GM12892 (cell line): ENCODE measurements around the gene TMEM238.

Experiments
- DNase-seq: peaks from one replicate; pipeline ENCODE4 v3.0.0; 2011; ENCODE audit not compliant: insufficient read length
- FAIRE-seq: peaks from 2 replicates; lab custom pipeline; 2011; peaks lifted over from hg19 to GRCh38; lab: Jason Lieb, UNC
- POLR2A ChIP-seq: IDR thresholded peaks from 2 replicates; pipeline ENCODE4 v1.6.1; 2011; ENCODE audit warnings: low read depth, low read length, control low read depth
- POLR2AphosphoS5 ChIP-seq: IDR thresholded peaks from 2 replicates; pipeline ENCODE4 v1.6.1; 2011; ENCODE audit warnings: low read depth, low read length, control low read depth
- TAF1 ChIP-seq: IDR thresholded peaks from 2 replicates; pipeline ENCODE4 v1.6.1; 2011; ENCODE audit warnings: low read depth, mild to moderate bottlenecking, control low read depth, low read length, borderline replicate concordance

Gene TMEM238

GRCh38 chr19:55373306-55373992 is 10.6 kb downstream of the TMEM238 start:
- DNase-seq = no peak
- no peak for FAIRE-seq
- no peak for TF ChIP-seq POLR2A
- TF ChIP-seq POLR2AphosphoS5 = no peak
- no peak for TF ChIP-seq TAF1

DNA sequence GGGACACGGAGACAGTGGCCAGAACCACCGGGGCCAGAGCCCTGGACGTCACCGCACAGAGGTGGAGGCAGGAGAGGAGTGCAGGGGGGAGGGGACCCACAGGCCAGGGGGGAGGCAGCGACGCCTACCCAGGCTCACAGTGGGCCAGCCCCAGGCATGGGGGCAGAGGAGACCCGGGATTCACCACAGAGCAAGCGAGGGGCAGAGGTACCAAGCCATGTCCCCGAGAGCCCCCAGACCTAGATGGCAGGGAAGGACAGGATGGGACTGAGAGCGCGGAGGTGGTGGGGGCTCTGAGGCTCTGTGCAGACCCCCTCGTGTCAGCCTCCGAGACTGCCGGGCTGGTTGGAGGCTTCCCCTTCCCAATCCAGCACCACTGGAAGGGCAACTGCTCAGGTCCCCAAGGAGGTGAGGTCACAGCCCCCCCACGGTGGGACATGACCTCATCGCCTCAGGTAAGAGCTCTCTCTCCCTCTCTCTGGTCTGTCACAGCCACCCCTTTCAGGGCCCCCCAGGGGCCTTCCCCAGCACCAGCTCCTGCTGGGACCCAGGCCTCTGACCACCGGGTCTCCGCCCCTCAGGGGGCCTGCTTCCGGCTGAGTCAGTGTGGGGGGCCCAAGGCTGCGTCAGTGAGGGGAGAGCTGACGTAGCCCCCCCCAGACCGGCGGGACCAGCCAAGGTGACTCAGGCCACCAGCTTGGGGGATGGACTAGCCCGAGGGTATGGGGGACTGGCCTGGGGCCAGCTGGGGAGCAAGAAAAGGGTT is 11.6 kb downstream of the TMEM238 start:
- DNase-seq (no peak), FAIRE-seq (no peak)
- no peak for TF ChIP-seq TAF1

DNA sequence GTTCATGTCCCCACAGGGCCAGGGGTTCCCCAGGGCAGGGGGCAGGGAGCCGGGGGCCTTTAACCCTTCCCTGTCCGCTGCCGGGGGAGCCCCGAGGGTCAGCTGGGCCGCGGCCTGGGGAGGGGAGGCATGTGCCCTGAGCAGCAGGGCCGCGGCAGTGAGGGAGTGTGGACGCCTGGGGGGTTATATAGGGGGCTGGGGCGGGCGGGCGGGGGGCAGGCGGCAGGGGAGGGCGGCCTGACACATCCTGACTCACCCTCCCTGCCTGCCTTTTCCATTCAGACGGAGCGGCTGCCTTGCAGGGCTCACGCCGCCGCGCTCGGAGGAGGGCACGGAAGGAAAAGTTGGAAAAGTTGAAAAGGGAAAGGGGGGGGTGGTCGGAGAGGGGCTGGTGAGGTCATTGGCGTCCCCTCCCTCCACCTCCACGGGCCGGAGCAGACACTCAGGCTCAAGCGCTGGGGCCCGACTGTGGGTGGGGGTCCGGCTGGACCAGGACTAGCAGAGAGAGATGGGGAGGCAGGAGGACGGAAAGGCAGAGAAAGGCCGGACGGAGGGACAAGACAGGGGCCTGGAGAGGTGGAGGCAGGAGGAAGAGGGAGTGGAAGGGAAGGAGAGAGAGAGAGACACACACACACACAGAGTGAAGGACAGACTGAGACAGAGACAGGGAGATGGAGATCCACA is 13.6 kb downstream of the TMEM238 start, which contains the start of gene IL11:
TSS of gene IL11 (minus strand) at position 159 of the 684 bp plus-strand sequence. CDS start at position 6, 153 bp downstream.
- FAIRE-seq (no peak), DNase-seq (no peak)
- TF ChIP-seq TAF1 = no peak
- TF ChIP-seq POLR2AphosphoS5 = no peak
- no peak for TF ChIP-seq POLR2A

DNA sequence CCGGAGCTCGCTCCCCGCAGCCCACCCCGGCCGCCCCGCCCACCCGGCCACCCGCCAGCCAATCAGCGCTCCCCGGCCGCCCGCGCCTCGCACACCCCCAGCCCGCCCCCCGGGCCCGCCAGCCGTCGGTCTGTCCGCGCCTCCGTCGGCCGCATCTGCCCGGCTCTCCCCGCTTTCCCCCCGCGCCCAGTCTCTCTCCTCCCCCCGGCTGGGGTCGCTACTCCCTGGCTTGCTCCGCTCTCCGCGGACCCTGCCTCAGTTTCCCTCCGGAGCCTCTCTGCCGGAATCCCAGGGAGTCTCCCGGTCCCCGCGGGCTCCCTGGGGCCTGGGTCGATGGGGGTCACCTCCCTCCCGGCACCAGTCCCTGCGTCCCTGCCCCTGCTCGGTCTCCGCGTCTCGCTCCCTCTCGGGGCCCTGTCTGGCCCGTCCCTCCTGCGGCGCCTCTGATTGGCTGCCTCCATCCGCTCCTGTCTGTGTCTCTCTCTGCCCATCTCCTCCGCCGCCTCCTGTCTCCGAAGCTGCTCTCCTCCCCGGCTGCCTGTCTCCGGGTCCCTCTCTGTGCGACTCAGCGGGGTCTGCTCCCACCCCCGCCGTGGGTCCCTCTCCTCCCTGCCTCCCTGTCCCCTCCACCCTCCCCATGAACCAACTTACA is 14.3 kb downstream of the TMEM238 start:
- FAIRE-seq (no peak), DNase-seq (peak; percentile 70)
- TF ChIP-seq POLR2AphosphoS5 = no peak
- TF ChIP-seq TAF1 = no peak
- TF ChIP-seq POLR2A = no peak

DNA sequence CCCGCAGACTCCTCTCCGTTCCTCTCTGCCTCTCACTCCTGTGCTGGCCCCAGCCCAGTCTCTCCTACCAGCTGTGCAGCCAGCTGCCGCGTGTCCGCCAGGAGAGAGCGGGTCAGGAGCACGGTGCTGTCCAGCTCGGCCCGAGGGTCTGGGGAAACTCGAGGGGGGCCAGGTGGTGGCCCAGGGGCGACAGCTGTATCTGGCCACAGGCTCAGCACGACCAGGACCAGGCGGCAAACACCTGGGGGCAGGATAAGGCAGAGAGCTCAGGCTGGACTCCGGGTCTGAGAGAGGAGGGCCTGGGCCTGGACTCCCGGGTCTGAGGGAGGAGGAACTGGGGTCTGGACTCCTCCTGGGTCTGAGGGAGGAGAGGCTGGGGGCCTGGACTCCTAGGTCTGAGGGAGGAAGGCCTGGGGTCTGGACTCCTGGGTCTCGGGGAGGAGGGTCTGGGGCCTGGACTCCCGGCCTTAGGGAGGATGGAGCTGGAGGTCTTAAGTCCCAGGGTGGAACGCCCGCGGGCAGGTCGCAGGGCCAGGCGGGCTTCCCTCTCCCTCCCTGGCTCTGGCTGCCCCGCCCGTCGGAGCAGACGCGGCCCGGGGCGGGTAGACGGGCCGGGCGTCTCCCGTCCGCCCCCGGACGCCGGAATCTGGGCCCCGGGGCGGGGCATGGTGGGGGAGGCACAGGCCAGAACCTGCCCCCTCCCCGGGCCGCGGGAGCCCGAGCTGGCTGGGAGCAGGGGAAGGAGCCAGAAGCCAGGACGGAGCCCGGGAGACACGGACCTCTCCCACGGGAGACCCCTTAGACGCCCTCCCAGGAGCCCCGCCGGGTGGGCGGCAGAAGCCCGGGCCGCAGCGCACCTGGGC is 15.2 kb downstream of the TMEM238 start:
- DNase-seq (no peak), FAIRE-seq (no peak)
- TF ChIP-seq TAF1 (no peak), POLR2AphosphoS5 (no peak), POLR2A (no peak)

- FAIRE-seq (no peak), DNase-seq (no peak)
- TF ChIP-seq TAF1 (no peak), POLR2AphosphoS5 (no peak), POLR2A (no peak)
Measured at GRCh38 chr19:55368106-55368505, 16.0 kb downstream of the TMEM238 start.

DNA sequence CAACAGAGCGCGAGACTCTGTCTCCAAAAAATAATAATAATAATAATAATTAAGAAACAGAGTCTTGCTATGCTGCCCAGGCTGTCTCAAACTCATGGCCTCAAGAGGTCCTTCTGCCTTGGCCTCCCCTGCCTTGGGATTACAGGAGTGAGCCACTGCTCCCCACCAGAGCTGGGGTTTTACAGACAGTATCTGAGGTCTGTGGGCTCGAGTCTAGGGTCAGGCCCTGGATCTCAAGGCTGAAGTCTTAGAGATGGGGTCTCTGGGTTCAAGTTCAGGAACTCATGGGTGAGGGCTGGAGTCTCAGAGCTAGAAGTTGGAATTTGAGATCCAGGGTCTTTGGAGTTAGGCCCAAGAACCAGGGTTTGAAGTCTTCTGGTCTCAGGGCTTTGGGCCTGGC is 17.3 kb downstream of the TMEM238 start:
- DNase-seq (no peak), FAIRE-seq (no peak)
- TF ChIP-seq TAF1 (no peak), POLR2AphosphoS5 (no peak), POLR2A (no peak)

GRCh38 chr19:55365964-55366363 is 18.1 kb downstream of the TMEM238 start:
- TF ChIP-seq TAF1 = no peak
- TF ChIP-seq POLR2A = no peak
- no peak for TF ChIP-seq POLR2AphosphoS5
- no peak for FAIRE-seq
- no peak for DNase-seq

DNA sequence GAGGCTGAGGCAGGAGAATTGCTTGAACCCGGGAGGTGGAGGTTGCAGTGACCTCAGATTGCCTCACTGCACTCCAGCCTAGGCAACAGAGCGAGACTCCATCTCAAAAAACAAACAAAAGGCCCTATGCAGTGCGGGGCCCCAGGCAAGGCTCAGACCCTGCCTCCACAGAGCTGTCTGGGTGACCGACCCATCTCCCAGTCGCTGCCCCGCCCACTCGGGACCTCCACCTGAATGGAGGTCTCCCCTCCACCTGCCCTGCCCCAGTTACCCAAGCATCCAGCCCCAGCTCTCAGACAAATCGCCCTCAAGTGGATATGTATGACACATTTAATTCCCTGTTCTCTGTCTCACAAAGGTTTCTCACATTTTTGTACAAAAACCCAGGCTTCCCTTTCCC is 18.8 kb downstream of the TMEM238 start:
- DNase-seq (no peak), FAIRE-seq (no peak)
- TF ChIP-seq POLR2A (no peak), POLR2AphosphoS5 (no peak), TAF1 (no peak)

- DNase-seq = no peak
- no peak for FAIRE-seq
- TF ChIP-seq TAF1 (no peak), POLR2A (no peak), POLR2AphosphoS5 (no peak)
Measured at GRCh38 chr19:55362990-55363716, 20.9 kb downstream of the TMEM238 start, which contains the start of gene GARIN5B. Gene GARIN5B, minus strand, starts transcription at chr19:55363260. Its CDS starts 194 bp downstream, at chr19:55363066.
